Neural cell (in vitro differentiated cells): ENCODE data around the gene DEF6. TPM values are rescaled to one million over a fixed set of nuclear protein-coding genes. Genes with fewer than 3 reads are reported as not detected.

Experiments used
- H2AFZ ChIP-seq: fragments of 200-600, 300-800 bp; sonication (generic), shearing (Covaris generic); 2 replicates; pipeline ENCODE4 v1.6.0; 2014; ENCODE audit warnings: low read depth, mild to moderate bottlenecking, antibody characterized with exemption, low read length, moderate library complexity
- H3F3A ChIP-seq: fragments of 200-600 bp; shearing (Covaris generic); 2 replicates; pipeline ENCODE4 v1.6.1; 2016; ENCODE audit warnings: mild to moderate bottlenecking, moderate library complexity, mixed read lengths, antibody characterized with exemption, low read length; ENCODE audit not compliant: insufficient read depth, poor library complexity, severe bottlenecking
- H3K27ac ChIP-seq: fragments of 200-600, 300-800 bp; sonication (generic), shearing (Covaris generic); 2 replicates; pipeline ENCODE4 v1.5.1; 2014; ENCODE audit warnings: mild to moderate bottlenecking, low read length, moderate library complexity
- H3K27me3 ChIP-seq: fragments of 300-800, 200-600 bp; sonication (generic), shearing (Covaris generic); 2 replicates; pipeline ENCODE4 v1.6.0; 2014; ENCODE audit warnings: mild to moderate bottlenecking, low read depth, low read length, moderate library complexity; ENCODE audit not compliant: insufficient read depth
- H3K36me3 ChIP-seq: fragments of 300-800, 200-600 bp; sonication (generic), shearing (Covaris generic); 2 replicates; pipeline ENCODE4 v1.5.1; 2014; ENCODE audit warnings: mild to moderate bottlenecking, antibody characterized with exemption, low read length, moderate library complexity; ENCODE audit not compliant: insufficient read depth
- H3K4me2 ChIP-seq: fragments of 300-800, 200-600 bp; sonication (generic), shearing (Covaris generic); 2 replicates; pipeline ENCODE4 v1.6.0; 2014; ENCODE audit warnings: mild to moderate bottlenecking, low read length
- H3K4me3 ChIP-seq: fragments of 300-800, 200-600 bp; sonication (generic), shearing (Covaris generic); 2 replicates; pipeline ENCODE4 v1.5.1; 2014; ENCODE audit warnings: mild to moderate bottlenecking, low read length, moderate library complexity
- H3K79me2 ChIP-seq: fragments of 200-600 bp; shearing (Covaris generic); replicated peaks from 2 replicates; pipeline ENCODE4 v1.6.0; 2014; ENCODE audit warnings: mild to moderate bottlenecking, low read length, moderate library complexity; ENCODE audit not compliant: insufficient read depth
- H3K9ac ChIP-seq: fragments of 300-800, 200-600 bp; sonication (generic), shearing (Covaris generic); 2 replicates; pipeline ENCODE4 v1.6.1; 2016; ENCODE audit warnings: mild to moderate bottlenecking, low read length, mixed read lengths
- H3K9me2 ChIP-seq: fragments of 200-600 bp; shearing (Covaris generic); 2 replicates; pipeline ENCODE4 v1.6.1; 2016; ENCODE audit warnings: mild to moderate bottlenecking, low read length, mixed read lengths; ENCODE audit not compliant: insufficient read depth
- H3K9me3 ChIP-seq: fragments of 200-600, 300-800 bp; sonication (generic), shearing (Covaris generic); 2 replicates; pipeline ENCODE4 v1.6.1; 2016; ENCODE audit warnings: mild to moderate bottlenecking, mixed run types, low read length, moderate library complexity, mixed read lengths
- H4K20me1 ChIP-seq: fragments of 200-600 bp; shearing (Covaris generic); 2 replicates; pipeline ENCODE4 v1.6.1; 2016; ENCODE audit warnings: mild to moderate bottlenecking, mixed run types; ENCODE audit not compliant: insufficient read depth
- EP300 ChIP-seq: fragments of 450-650 bp; conservative IDR thresholded peaks from 2 replicates; pipeline ENCODE4 v1.6.1; 2014; ENCODE audit warnings: antibody characterized with exemption, mild to moderate bottlenecking, moderate library complexity; ENCODE audit not compliant: poor library complexity, severe bottlenecking
- EZH2 ChIP-seq: fragments of 200-600, 300-800 bp; shearing (Covaris generic), sonication (generic); IDR thresholded peaks from 2 replicates; pipeline ENCODE4 v1.6.1; 2014; ENCODE audit warnings: antibody characterized with exemption, low read length, borderline replicate concordance, mild to moderate bottlenecking; ENCODE audit not compliant: insufficient read depth, poor library complexity, severe bottlenecking
- MXI1 ChIP-seq: fragments of 450-650 bp; conservative IDR thresholded peaks from 2 replicates; pipeline ENCODE4 v1.6.1; 2014; ENCODE audit warnings: antibody characterized with exemption, mild to moderate bottlenecking; ENCODE audit not compliant: poor library complexity, severe bottlenecking
- POLR2AphosphoS5 ChIP-seq: IDR thresholded peaks from 2 replicates; pipeline ENCODE4 v1.6.1; 2012
- RAD21 ChIP-seq: fragments of 450-650 bp; conservative IDR thresholded peaks from 2 replicates; pipeline ENCODE4 v1.6.1; 2014; ENCODE audit warnings: antibody characterized with exemption, mild to moderate bottlenecking, moderate library complexity
- REST ChIP-seq: IDR thresholded peaks from 2 replicates; pipeline ENCODE4 v1.6.1; 2012; ENCODE audit warnings: borderline replicate concordance
- SMC3 ChIP-seq: fragments of 450-650 bp; conservative IDR thresholded peaks from 2 replicates; pipeline ENCODE4 v1.6.1; 2014; ENCODE audit warnings: antibody characterized with exemption, mild to moderate bottlenecking, moderate library complexity; ENCODE audit not compliant: poor library complexity
- TAF1 ChIP-seq: IDR thresholded peaks from 2 replicates; pipeline ENCODE4 v1.6.1; 2012; ENCODE audit warnings: low read depth
- polyA plus RNA-seq: library from polyadenylated mRNA; depleted of rRNA; stranded (reverse); fragments of >200 nt; gene quantifications from 2 replicates; pipeline ENCODE4 v1.2.3, GENCODE V29; 2014
- TF ChIP-seq, protein P1 (sequence below): fragments of 450-650 bp; IDR thresholded peaks from 2 replicates; pipeline ENCODE4 v1.5.1; 2014; ENCODE audit warnings: antibody characterized with exemption, mild to moderate bottlenecking, moderate library complexity; ENCODE audit not compliant: poor library complexity, severe bottlenecking

Gene DEF6
- polyA plus RNA-seq, 1 donor from 2014 or later, result 1.3 TPM

- TF ChIP-seq, protein P1, sequence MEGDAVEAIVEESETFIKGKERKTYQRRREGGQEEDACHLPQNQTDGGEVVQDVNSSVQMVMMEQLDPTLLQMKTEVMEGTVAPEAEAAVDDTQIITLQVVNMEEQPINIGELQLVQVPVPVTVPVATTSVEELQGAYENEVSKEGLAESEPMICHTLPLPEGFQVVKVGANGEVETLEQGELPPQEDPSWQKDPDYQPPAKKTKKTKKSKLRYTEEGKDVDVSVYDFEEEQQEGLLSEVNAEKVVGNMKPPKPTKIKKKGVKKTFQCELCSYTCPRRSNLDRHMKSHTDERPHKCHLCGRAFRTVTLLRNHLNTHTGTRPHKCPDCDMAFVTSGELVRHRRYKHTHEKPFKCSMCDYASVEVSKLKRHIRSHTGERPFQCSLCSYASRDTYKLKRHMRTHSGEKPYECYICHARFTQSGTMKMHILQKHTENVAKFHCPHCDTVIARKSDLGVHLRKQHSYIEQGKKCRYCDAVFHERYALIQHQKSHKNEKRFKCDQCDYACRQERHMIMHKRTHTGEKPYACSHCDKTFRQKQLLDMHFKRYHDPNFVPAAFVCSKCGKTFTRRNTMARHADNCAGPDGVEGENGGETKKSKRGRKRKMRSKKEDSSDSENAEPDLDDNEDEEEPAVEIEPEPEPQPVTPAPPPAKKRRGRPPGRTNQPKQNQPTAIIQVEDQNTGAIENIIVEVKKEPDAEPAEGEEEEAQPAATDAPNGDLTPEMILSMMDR, result no peak
These were observed 14.3 kb upstream of the DEF6 start (continued) for GRCh38 chr6:35283361-35283760.

GRCh38 chr6:35287671-35288396 is 9.8 kb upstream of the DEF6 start:
- Histone ChIP-seq H3F3A (no peaks in the 10 kb centered on the region), H3K36me3 (peaks cover 14% of the 10 kb centered on the region), H3K4me2 (no peak overlapping the region), H3K27ac (no peak overlapping the region), H3K79me2 (no peaks in the 10 kb centered on the region), H4K20me1 (no peaks in the 10 kb centered on the region), H3K4me3 (no peak overlapping the region), H3K9me3 (no peaks in the 10 kb centered on the region), H2AFZ (no peak overlapping the region), H3K27me3 (no peaks in the 10 kb centered on the region), H3K9me2 (no peaks in the 10 kb centered on the region), H3K9ac (no peak overlapping the region)
- TF ChIP-seq EP300 (no peak), EZH2 (no peak), POLR2AphosphoS5 (no peak), REST (no peak), RAD21 (no peak), SMC3 (no peak), TAF1 (no peak), MXI1 (no peak)

DNA sequence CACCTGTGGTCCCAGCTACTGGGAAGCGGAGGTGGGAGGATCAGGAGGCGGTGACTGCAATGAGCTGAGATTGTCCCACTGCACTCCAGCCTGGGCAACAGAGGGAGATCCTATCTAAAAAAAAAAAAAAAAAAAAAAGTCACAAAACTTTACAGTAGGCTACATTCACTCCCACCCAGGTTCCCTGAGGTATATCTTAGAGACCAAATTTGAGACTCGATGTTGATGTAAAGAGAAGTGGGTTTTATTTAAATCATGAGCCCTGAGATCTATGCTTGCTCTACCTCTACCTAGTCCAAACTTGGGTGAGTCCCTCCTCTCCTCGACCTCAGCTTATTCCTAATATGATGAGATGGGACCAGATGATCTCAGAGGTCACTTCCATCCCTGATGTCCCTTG is 8.8 kb upstream of the DEF6 start:
- Histone ChIP-seq H3K27me3 (no peaks in the 10 kb centered on the region), H3K79me2 (no peaks in the 10 kb centered on the region), H3K4me3 (no peak overlapping the region), H3K4me2 (no peak overlapping the region), H3K9ac (no peak overlapping the region), H3K36me3 (peaks cover 6% of the 10 kb centered on the region), H3K27ac (no peak overlapping the region), H3K9me2 (no peaks in the 10 kb centered on the region), H4K20me1 (no peaks in the 10 kb centered on the region), H3F3A (no peaks in the 10 kb centered on the region), H2AFZ (no peak overlapping the region), H3K9me3 (no peaks in the 10 kb centered on the region)
- TF ChIP-seq TAF1, result no peak
- no peak for TF ChIP-seq EP300
- TF ChIP-seq POLR2AphosphoS5, result no peak
- no peak for TF ChIP-seq REST
- no peak for TF ChIP-seq RAD21
- TF ChIP-seq SMC3, result no peak
- no peak for TF ChIP-seq EZH2
- TF ChIP-seq, protein P1, result no peak
- TF ChIP-seq MXI1, result no peak
